HEK293T (cell line): ENCODE results near the gene MYO5C.

Experiments used
- CTCF ChIA-PET: fragments of 350-600 bp; formaldehyde crosslinking; extraction: SDS; loops from one replicate; lab custom pipeline; 2021; ENCODE audit warnings: antibody characterized with exemption, inconsistent platforms; lab: Yijun Ruan, JAX
- POLR2A ChIA-PET: fragments of 350-600 bp; formaldehyde crosslinking; extraction: SDS; loops from one replicate; lab custom pipeline; 2020; ENCODE audit warnings: antibody characterized with exemption, inconsistent platforms; lab: Yijun Ruan, JAX
- DNase-seq: peaks from one replicate; pipeline ENCODE4 v3.0.0; 2012; ENCODE audit warnings: mixed read lengths; ENCODE audit errors: extremely low spot score
- ARNT ChIP-seq: fragments of 450-650 bp; IDR thresholded peaks from 2 replicates; pipeline ENCODE4 v1.6.1; 2017; ENCODE audit warnings: mild to moderate bottlenecking
- CTBP1 ChIP-seq: fragments of 450-650 bp; IDR thresholded peaks from 2 replicates; pipeline ENCODE4 v1.6.1; 2016; ENCODE audit warnings: borderline replicate concordance
- ELF4 ChIP-seq: fragments of 450-650 bp; IDR thresholded peaks from 2 replicates; pipeline ENCODE4 v1.6.1; 2017; ENCODE audit warnings: antibody characterized with exemption
- FOXA1 ChIP-seq: fragments of 450-650 bp; IDR thresholded peaks from 2 replicates; pipeline ENCODE4 v1.6.1; 2016; ENCODE audit warnings: mild to moderate bottlenecking
- FOXK2 ChIP-seq: fragments of 450-650 bp; IDR thresholded peaks from 2 replicates; pipeline ENCODE4 v1.6.1; 2016; ENCODE audit warnings: mild to moderate bottlenecking
- FOXM1 ChIP-seq: fragments of 450-650 bp; IDR thresholded peaks from 2 replicates; pipeline ENCODE4 v1.6.1; 2017; ENCODE audit warnings: mild to moderate bottlenecking, borderline replicate concordance
- HDGF ChIP-seq: fragments of 450-650 bp; IDR thresholded peaks from 2 replicates; pipeline ENCODE4 v1.6.1; 2017; ENCODE audit warnings: antibody characterized with exemption, borderline replicate concordance
- L3MBTL2 ChIP-seq: fragments of 450-650 bp; conservative IDR thresholded peaks from 2 replicates; pipeline ENCODE4 v1.6.1; 2016; ENCODE audit warnings: mild to moderate bottlenecking
- LEF1 ChIP-seq: fragments of 450-650 bp; IDR thresholded peaks from 2 replicates; pipeline ENCODE4 v1.6.1; 2017; ENCODE audit warnings: mild to moderate bottlenecking, borderline replicate concordance
- NFRKB ChIP-seq: fragments of 450-650 bp; IDR thresholded peaks from 2 replicates; pipeline ENCODE4 v1.6.1; 2016; ENCODE audit warnings: mild to moderate bottlenecking, moderate library complexity
- PKNOX1 ChIP-seq: fragments of 450-650 bp; IDR thresholded peaks from 2 replicates; pipeline ENCODE4 v1.6.1; 2016
- SP1 ChIP-seq: fragments of 450-650 bp; IDR thresholded peaks from 2 replicates; pipeline ENCODE4 v1.6.1; 2017
- SUZ12 ChIP-seq: fragments of 450-650 bp; IDR thresholded peaks from 2 replicates; pipeline ENCODE4 v1.6.1; 2016; ENCODE audit warnings: mild to moderate bottlenecking
- TARDBP ChIP-seq: fragments of 450-650 bp; IDR thresholded peaks from 2 replicates; pipeline ENCODE4 v1.6.1; 2016
- ZNF384 ChIP-seq: fragments of 450-650 bp; IDR thresholded peaks from 2 replicates; pipeline ENCODE4 v1.6.1; 2016

Gene MYO5C

GRCh38 chr15:52295421-52296001 lies at the start of gene MYO5C:
TSS of gene MYO5C (minus strand) at chr15:52295804. CDS start at chr15:52295636, 168 bp downstream.
- DNase-seq: peak; percentile 71
- peak; percentile 61 for TF ChIP-seq L3MBTL2
- TF ChIP-seq PKNOX1: no peak
- ChIA-PET POLR2A (interaction anchor here (0.8 to 1.4 kb wide), 4 partner anchors 8 to 384 kb away, joined by 3 to 7 read pairs (median 4); no protein-coding TSS in a partner anchor), CTCF (interaction anchor here (0.6 kb wide), 3 partner anchors 68 to 264 kb away, joined by 3 to 4 read pairs (median 3); no protein-coding TSS in a partner anchor)

- POLR2A ChIA-PET: no interaction called here
- CTCF ChIA-PET: no interaction called here
- TF ChIP-seq FOXA1 (no peak), SUZ12 (no peak), SP1 (no peak), NFRKB (no peak), HDGF (no peak), FOXM1 (no peak), PKNOX1 (no peak), ELF4 (no peak), CTBP1 (no peak), FOXK2 (no peak), L3MBTL2 (no peak), ARNT (no peak), TARDBP (no peak), LEF1 (no peak)
- DNase-seq: no peak
Observed at GRCh38 chr15:52344592-52344991, 49.0 kb upstream of the MYO5C start.

GRCh38 chr15:52343831-52344230 lies 48.2 kb upstream of the MYO5C start:
- ChIA-PET CTCF (no interaction called here), POLR2A (no interaction called here)
- no peak for DNase-seq
- no peak for TF ChIP-seq FOXM1

- TF ChIP-seq ARNT (no peak), SP1 (no peak), HDGF (no peak)
- no peak for DNase-seq
- ChIA-PET CTCF (no interaction called here), POLR2A (no interaction called here)
Observed at GRCh38 chr15:52340093-52340492, 44.5 kb upstream of the MYO5C start.

GRCh38 chr15:52338891-52339290 lies 43.3 kb upstream of the MYO5C start:
- ChIA-PET POLR2A (no interaction called here), CTCF (no interaction called here)
- no peak for DNase-seq
- no peak for TF ChIP-seq HDGF
- TF ChIP-seq FOXK2: no peak
- no peak for TF ChIP-seq ARNT
- no peak for TF ChIP-seq SP1

- DNase-seq: no peak
- POLR2A ChIA-PET: no interaction called here
- CTCF ChIA-PET: no interaction called here
- TF ChIP-seq NFRKB (no peak), PKNOX1 (no peak), FOXM1 (no peak)
Observed at GRCh38 chr15:52338058-52338457, 42.5 kb upstream of the MYO5C start.

- ChIA-PET POLR2A (no interaction called here), CTCF (no interaction called here)
- TF ChIP-seq ZNF384: no peak
- no peak for TF ChIP-seq ARNT
- no peak for TF ChIP-seq FOXA1
- no peak for TF ChIP-seq SUZ12
- DNase-seq: no peak
Observed at GRCh38 chr15:52337198-52337853, 41.7 kb upstream of the MYO5C start.

- TF ChIP-seq PKNOX1 (peak; percentile 68), SUZ12 (no peak)
- POLR2A ChIA-PET: no interaction called here
- CTCF ChIA-PET: no interaction called here
- no peak for DNase-seq
Observed at GRCh38 chr15:52336529-52336928, 40.9 kb upstream of the MYO5C start.
